ENCODE measurements around the gene BMPR1B. TPM values are rescaled to one million over a fixed set of nuclear protein-coding genes. Genes with fewer than 3 reads are reported as not detected.

Gene BMPR1B
- total RNA-seq, 1 donor from 2014 or later, result 26.8 TPM

GRCh38 chr4:95044324-95044837 lies 286.6 kb downstream of the BMPR1B start:
- H3K27ac Mint-ChIP-seq (ENCODE audit: unreplicated experiment), result no peak overlapping the region
- no peak for TF ChIP-seq CTCF (conservative IDR thresholded peaks at IDR 0.05)

DNA sequence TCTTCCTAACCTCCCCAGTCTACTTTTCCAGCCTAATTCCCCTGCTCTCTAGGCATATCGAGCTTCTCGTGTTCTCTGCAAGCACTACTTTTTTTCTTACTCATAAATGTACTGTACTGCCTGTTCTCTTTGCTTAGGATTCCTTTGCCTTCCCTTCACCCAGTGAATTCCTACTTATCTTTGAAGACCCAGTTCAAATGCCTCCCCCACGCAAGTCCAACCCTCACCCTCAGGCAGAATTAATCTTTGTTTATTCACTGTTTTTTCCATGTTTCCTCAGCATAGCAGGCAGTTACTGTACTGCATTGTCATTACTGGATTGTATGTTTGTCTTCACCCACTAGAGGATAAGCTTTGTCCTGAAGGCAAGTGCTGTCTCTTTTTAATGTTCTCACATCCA lies 287.7 kb downstream of the BMPR1B start:
- peaks cover 29% of the 10 kb centered on the region for H3K4me1 Mint-ChIP-seq
- TF ChIP-seq CTCF (conservative IDR thresholded peaks at IDR 0.05), result no peak
- H3K4me3 Mint-ChIP-seq, result no peak overlapping the region

More at GRCh38 chr4:95044324-95044837, 286.6 kb downstream of the BMPR1B start:
- Mint-ChIP-seq H3K4me1 (peaks cover 19% of the 10 kb centered on the region), H3K9me3 (no peaks in the 10 kb centered on the region), H3K36me3 (ENCODE audit: low read depth) (no peaks in the 10 kb centered on the region), H3K4me3 (no peak overlapping the region), H3K27me3 (ENCODE audit: low read depth) (no peaks in the 10 kb centered on the region)
- peak; percentile 17 for DNase-seq (ENCODE audit: low read depth, low spot score)

GRCh38 chr4:95048296-95048695 lies 290.5 kb downstream of the BMPR1B start:
- Mint-ChIP-seq H3K27ac (ENCODE audit: unreplicated experiment) (peak overlapping the region; percentile 84), H3K9me3 (no peaks in the 10 kb centered on the region)

More for the DNA sequence above, 287.7 kb downstream of the BMPR1B start:
- Mint-ChIP-seq H3K27ac (ENCODE audit: unreplicated experiment) (no peak overlapping the region), H3K27me3 (ENCODE audit: low read depth) (no peaks in the 10 kb centered on the region), H3K36me3 (ENCODE audit: low read depth) (no peaks in the 10 kb centered on the region), H3K9me3 (no peaks in the 10 kb centered on the region)
- DNase-seq (ENCODE audit: low read depth, low spot score), result no peak

DNA sequence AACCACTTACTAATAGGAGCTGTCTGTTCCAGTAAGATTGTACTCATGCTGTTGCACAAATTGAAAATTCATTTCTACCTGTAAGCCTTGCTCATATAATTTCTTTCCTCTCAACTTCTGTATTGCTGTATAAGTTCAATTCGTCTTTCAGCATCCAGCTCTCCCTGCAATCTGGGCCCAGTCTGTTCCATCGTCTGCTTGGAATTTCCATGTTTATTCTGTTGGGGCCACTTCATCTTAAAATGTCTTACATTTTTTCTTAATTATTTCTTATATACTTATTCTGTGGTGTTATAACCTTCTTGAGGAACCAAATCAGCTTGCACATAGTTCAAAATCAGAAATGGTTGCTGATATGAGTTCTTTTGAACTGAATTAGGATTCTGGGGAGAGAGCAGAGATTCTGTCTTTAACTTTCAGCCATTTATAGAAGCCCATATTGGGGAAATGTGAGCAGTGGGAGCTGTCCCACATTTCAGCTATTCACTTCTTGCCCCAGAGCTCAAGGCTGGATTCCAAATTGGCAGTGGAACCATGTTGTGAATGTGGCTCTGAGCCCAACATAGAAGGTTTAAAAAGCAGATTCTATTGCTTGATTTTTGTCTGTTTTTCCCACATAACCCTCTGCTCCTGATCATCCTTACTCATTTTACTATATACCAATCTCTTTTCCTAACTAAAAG lies 291.9 kb downstream of the BMPR1B start:
- Mint-ChIP-seq H3K36me3 (ENCODE audit: low read depth) (no peaks in the 10 kb centered on the region), H3K9me3 (no peaks in the 10 kb centered on the region), H3K27ac (ENCODE audit: unreplicated experiment) (no peak overlapping the region), H3K4me3 (peak overlapping the region; percentile 77), H3K4me1 (peaks cover 50% of the 10 kb centered on the region), H3K27me3 (ENCODE audit: low read depth) (no peaks in the 10 kb centered on the region)
- no peak for DNase-seq (ENCODE audit: low read depth, low spot score)
- no peak for TF ChIP-seq CTCF (conservative IDR thresholded peaks at IDR 0.05)

More at GRCh38 chr4:95048296-95048695, 290.5 kb downstream of the BMPR1B start:
- no peak overlapping the region for H3K4me3 Mint-ChIP-seq
- no peaks in the 10 kb centered on the region for H3K27me3 Mint-ChIP-seq (ENCODE audit: low read depth)
- H3K36me3 Mint-ChIP-seq (ENCODE audit: low read depth), result no peaks in the 10 kb centered on the region
- H3K4me1 Mint-ChIP-seq, result peaks cover 46% of the 10 kb centered on the region
- no peak for DNase-seq (ENCODE audit: low read depth, low spot score)
- TF ChIP-seq CTCF (conservative IDR thresholded peaks at IDR 0.05), result no peak

- Mint-ChIP-seq H3K27ac (ENCODE audit: unreplicated experiment) (peak overlapping the region; percentile 94), H3K4me3 (peak overlapping the region; percentile 84), H3K4me1 (peaks cover 61% of the 10 kb centered on the region), H3K27me3 (ENCODE audit: low read depth) (no peaks in the 10 kb centered on the region), H3K9me3 (no peaks in the 10 kb centered on the region), H3K36me3 (ENCODE audit: low read depth) (no peaks in the 10 kb centered on the region)
- DNase-seq (ENCODE audit: low read depth, low spot score), result peak; percentile 29
- no peak for TF ChIP-seq CTCF (conservative IDR thresholded peaks at IDR 0.05)
Observed at GRCh38 chr4:95050980-95051701, 293.4 kb downstream of the BMPR1B start.

Measured in neural crest cell (in vitro differentiated cells).